Hepatocyte (in vitro differentiated cells): Measurements from ENCODE around the gene RBM38.

Source experiments
- CTCF ChIP-seq: fragments of 200-600 bp; sonication (generic); IDR thresholded peaks from 2 replicates; pipeline ENCODE4 v1.5.1; 2016; ENCODE audit warnings: antibody characterized with exemption, mild to moderate bottlenecking; ENCODE audit not compliant: poor library complexity
- EZH2 ChIP-seq: fragments of 200-600 bp; sonication (generic); IDR thresholded peaks from 2 replicates; pipeline ENCODE4 v1.6.1; 2016; ENCODE audit warnings: antibody characterized with exemption, mild to moderate bottlenecking, borderline replicate concordance
- EZH2phosphoT487 ChIP-seq: fragments of 200-600 bp; sonication (generic); IDR thresholded peaks from one replicate; pipeline ENCODE4 v1.6.1; 2018; ENCODE audit warnings: antibody characterized with exemption, mild to moderate bottlenecking, low read depth, moderate library complexity; ENCODE audit not compliant: unreplicated experiment, severe bottlenecking

DNA sequence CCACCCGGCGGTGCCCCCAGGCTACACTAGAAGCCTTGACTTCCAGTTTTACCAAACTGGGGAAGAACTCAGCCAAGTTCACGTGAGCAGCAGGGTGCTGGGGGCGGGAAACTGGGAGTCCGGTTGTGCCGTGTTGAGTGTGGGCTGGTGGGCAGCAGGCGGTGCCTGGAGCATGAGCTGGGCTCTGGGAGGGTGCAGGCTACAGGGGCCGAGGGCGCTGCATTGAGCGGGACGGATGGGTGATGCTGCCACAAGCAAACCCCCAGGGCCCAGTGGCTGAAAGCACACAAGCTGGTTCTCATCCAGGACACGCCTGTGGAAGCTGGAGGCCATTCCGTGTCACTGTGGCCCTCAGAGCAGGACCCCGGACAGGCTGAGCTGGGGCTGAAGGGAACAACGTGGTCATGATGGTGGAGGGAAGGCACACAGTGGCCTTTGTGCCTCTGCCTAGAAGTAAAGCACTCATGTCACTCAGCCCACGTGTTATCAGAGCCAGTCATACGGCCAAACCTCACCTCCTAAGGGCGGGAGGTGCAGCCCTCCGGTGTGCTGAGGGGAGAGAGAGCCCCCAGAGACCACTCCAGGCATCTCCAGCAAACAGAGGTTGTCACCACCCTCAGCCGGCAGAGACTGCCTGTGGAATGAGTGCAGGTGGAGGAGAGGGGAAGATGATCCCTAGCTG lies 29.5 kb downstream of the RBM38 start:
- TF ChIP-seq CTCF: no peak
- no peak for TF ChIP-seq EZH2
- TF ChIP-seq EZH2phosphoT487: no peak
